ENCODE results near the gene HIGD1B.

- TF ChIP-seq CTCF (IDR thresholded peaks at IDR 0.05; ENCODE audit: extremely low read depth in 1 of 2, insufficient read depth in 1 of 2, low read depth in 1 of 2, low read length in 2 of 2) (no peak), JUN (IDR thresholded peaks at IDR 0.05; ENCODE audit: borderline replicate concordance, insufficient read depth, insufficient read length, low read depth) (no peak), POLR2AphosphoS5 (IDR thresholded peaks at IDR 0.05; ENCODE audit: insufficient read depth, low read depth, low read length) (no peak), POLR2A (IDR thresholded peaks at IDR 0.05; ENCODE audit: low read depth, low read length) (no peak), EZH2 (IDR thresholded peaks at IDR 0.05; ENCODE audit: borderline replicate concordance, low read depth, low read length, severe bottlenecking) (no peak), MAX (IDR thresholded peaks at IDR 0.05; ENCODE audit: insufficient read depth, insufficient read length) (no peak)
Observed at GRCh38 chr17:44801880-44802279, 45.8 kb upstream of the HIGD1B start.
